Measurements from ENCODE around the gene HSD11B2.

GRCh38 chr16:67406111-67406971, 24.6 kb upstream of the HSD11B2 start:
- TF ChIP-seq POLR2AphosphoS5 (IDR thresholded peaks at IDR 0.05) (no peak), CTCF (IDR thresholded peaks at IDR 0.05 in 8 of 11, conservative IDR thresholded peaks at IDR 0.05 in 3 of 11) (no peak), POLR2A (IDR thresholded peaks at IDR 0.05) (no peak)

Measured in spleen (tissue), 7 donors.